SJCRH30 (cell line): ENCODE measurements around the gene TMEM26. TPM values are rescaled to one million over a fixed set of nuclear protein-coding genes. Genes with fewer than 3 reads are reported as not detected.

Source experiments
- total RNA-seq: library from RNA; depleted of rRNA; stranded (reverse); fragments of >200 nt; shearing (Covaris generic); gene quantifications from 2 replicates; pipeline ENCODE4 v1.2.3, GENCODE V29; 2014; rRNA removed

TMEM26 gene
- total RNA-seq, 1 experiment from 2014 or later, result not detected

Other genes with a start within 250 kb of the TMEM26 start
- not detected in 2 replicates for gene CABCOCO1, start 209.5 kb upstream of the TMEM26 start, total RNA-seq